Smooth muscle cell (in vitro differentiated cells): ENCODE data around the gene MSGN1. TPM values are rescaled to one million over a fixed set of nuclear protein-coding genes. Genes with fewer than 3 reads are reported as not detected.
A peak's percentile ranks its signal among the peaks of the same experiment; 100 is the strongest.

Experiments
- DNase-seq: peaks from one replicate; lab custom pipeline; 2025; ENCODE audit not compliant: unreplicated experiment; lab: John Stamatoyannopoulos, UW
- H2AFZ ChIP-seq: fragments of 200-600 bp; sonication (generic); 2 replicates; pipeline ENCODE4 v1.6.0; 2016; ENCODE audit warnings: antibody characterized with exemption, low read depth, mild to moderate bottlenecking
- H3F3A ChIP-seq: fragments of 200-600 bp; sonication (generic); 2 replicates; pipeline ENCODE4 v1.6.0; 2017; ENCODE audit warnings: antibody characterized with exemption, low read depth
- H3K27ac ChIP-seq: fragments of 200-600 bp; sonication (generic); 2 replicates; pipeline ENCODE4 v1.5.1; 2016; ENCODE audit warnings: low read depth, mild to moderate bottlenecking
- H3K27me3 ChIP-seq: fragments of 200-600 bp; sonication (generic); 2 replicates; pipeline ENCODE4 v1.6.1; 2016; ENCODE audit warnings: low read depth, mild to moderate bottlenecking
- H3K36me3 ChIP-seq: fragments of 200-600 bp; sonication (generic); 2 replicates; pipeline ENCODE4 v1.5.1; 2016; ENCODE audit warnings: low read depth
- H3K4me1 ChIP-seq: fragments of 200-600 bp; sonication (generic); 2 replicates; pipeline ENCODE4 v1.5.1; 2016; ENCODE audit warnings: low read depth
- H3K4me2 ChIP-seq: fragments of 200-600 bp; sonication (generic); 2 replicates; pipeline ENCODE4 v1.6.0; 2016; ENCODE audit warnings: mild to moderate bottlenecking
- H3K4me3 ChIP-seq: fragments of 200-600 bp; sonication (generic); 2 replicates; pipeline ENCODE4 v1.5.1; 2016; ENCODE audit warnings: mild to moderate bottlenecking
- H3K79me2 ChIP-seq: fragments of 200-600 bp; sonication (generic); 2 replicates; pipeline ENCODE4 v1.6.0; 2016; ENCODE audit warnings: low read depth, mild to moderate bottlenecking
- H3K9ac ChIP-seq: fragments of 200-600 bp; sonication (generic); 2 replicates; pipeline ENCODE4 v1.6.0; 2016; ENCODE audit warnings: low read depth
- H3K9me3 ChIP-seq: fragments of 200-600 bp; sonication (generic); replicated peaks from 2 replicates; pipeline ENCODE4 v1.5.1; 2016; ENCODE audit warnings: low read depth
- H4K20me1 ChIP-seq: fragments of 200-600 bp; sonication (generic); 2 replicates; pipeline ENCODE4 v1.6.0; 2016; ENCODE audit warnings: low read depth
- CTCF ChIP-seq: fragments of 200-600 bp; sonication (generic); IDR thresholded peaks from 2 replicates; pipeline ENCODE4 v1.5.1; 2017; ENCODE audit warnings: borderline replicate concordance, mild to moderate bottlenecking, antibody characterized with exemption; ENCODE audit not compliant: insufficient read depth, poor library complexity, severe bottlenecking
- WGBS: methylation state at CpG from one replicate; pipeline ENCODE4 v1.1.7; 2016; ENCODE audit warnings: low lambda C conversion rate; 5-methylcytosine and 5-hydroxymethylcytosine counted together
- polyA plus RNA-seq: library from polyadenylated mRNA; unstranded; fragments of >200 nt; fragmentation: Nextera tagmentation; extraction: Ambion mirVana; gene quantifications from 2 replicates; pipeline ENCODE4 v1.2.1, GENCODE V29; 2016
- total RNA-seq: library from RNA; depleted of rRNA; stranded (reverse); fragments of >200 nt; gene quantifications from 2 replicates; pipeline ENCODE4 v1.2.3, GENCODE V29; 2014

MSGN1 gene
- total and polyA plus RNA-seq, 2 experiments from 2014 or later: 0.56 TPM; not detected in 1

- no peak for TF ChIP-seq CTCF
- no peaks in the 10 kb centered on the region for H3K36me3 ChIP-seq
- H3K4me1 ChIP-seq: peaks cover 17% of the 10 kb centered on the region
- H3K79me2 ChIP-seq: no peaks in the 10 kb centered on the region
- no peaks in the 10 kb centered on the region for H4K20me1 ChIP-seq
- no peaks in the 10 kb centered on the region for H3F3A ChIP-seq
- no peak overlapping the region for H3K27ac ChIP-seq
- no peak overlapping the region for H3K4me3 ChIP-seq
- DNase-seq: no peak
- H3K9ac ChIP-seq: no peak overlapping the region
- H3K4me2 ChIP-seq: no peak overlapping the region
- H3K9me3 ChIP-seq: no peaks in the 10 kb centered on the region
- peaks cover 22% of the 10 kb centered on the region for H3K27me3 ChIP-seq
- WGBS: 96% methylated on average over 2 of the region's 2 CpGs
- H2AFZ ChIP-seq: no peak overlapping the region
Observed at GRCh38 chr2:17827785-17828184, 11.5 kb downstream of the MSGN1 start.

GRCh38 chr2:17830053-17831034 lies 14.1 kb downstream of the MSGN1 start:
- Histone ChIP-seq H3K4me3 (peak overlapping the region; percentile 35), H3K4me1 (peaks cover 17% of the 10 kb centered on the region), H3K27me3 (peaks cover 22% of the 10 kb centered on the region), H3F3A (no peaks in the 10 kb centered on the region), H3K79me2 (no peaks in the 10 kb centered on the region), H3K27ac (no peak overlapping the region), H3K36me3 (no peaks in the 10 kb centered on the region), H3K9ac (no peak overlapping the region), H4K20me1 (no peaks in the 10 kb centered on the region), H3K9me3 (no peaks in the 10 kb centered on the region), H3K4me2 (peak overlapping the region; percentile 81), H2AFZ (peak overlapping the region; percentile 66)
- 14% methylated on average over 37 of the region's 37 CpGs for WGBS
- peak; percentile 81 for DNase-seq
- peak; percentile 95 for TF ChIP-seq CTCF

GRCh38 chr2:17835516-17835915 lies 19.3 kb downstream of the MSGN1 start:
- no peak for TF ChIP-seq CTCF
- H3F3A ChIP-seq: no peaks in the 10 kb centered on the region
- no peak overlapping the region for H3K9ac ChIP-seq
- no peaks in the 10 kb centered on the region for H3K9me3 ChIP-seq
- H3K4me1 ChIP-seq: no peaks in the 10 kb centered on the region
- H3K27me3 ChIP-seq: peaks cover 12% of the 10 kb centered on the region
- H3K4me3 ChIP-seq: no peak overlapping the region
- H3K27ac ChIP-seq: no peak overlapping the region
- H3K36me3 ChIP-seq: no peaks in the 10 kb centered on the region
- no peaks in the 10 kb centered on the region for H3K79me2 ChIP-seq
- no peak for DNase-seq
- 60% methylated on average over 2 of the region's 2 CpGs for WGBS
- H4K20me1 ChIP-seq: no peaks in the 10 kb centered on the region
- no peak overlapping the region for H2AFZ ChIP-seq
- no peak overlapping the region for H3K4me2 ChIP-seq
